Kidney (tissue), 14 donors: Measurements from ENCODE around the gene ABI1. TPM values are rescaled to one million over a fixed set of nuclear protein-coding genes. Genes with fewer than 3 reads are reported as not detected.
"Not testable (repeated sequence)": the region's sequence is repeated elsewhere in the genome, so short reads cannot be mapped to it uniquely, and the experiment has no call there.

Experiments
- DNase-seq, 5 donors: peaks; one replicate each; pipeline ENCODE4 v3.0.0-alpha.2; 2013 to 2020
- FAIRE-seq: peaks from 2 replicates; lab custom pipeline; 2012; peaks lifted over from hg19 to GRCh38; lab: Jason Lieb, UNC
- H3K27ac ChIP-seq, 2 donors: one replicate each; pipeline ENCODE4 v1.7.0; 2013; ENCODE audit warnings: low read depth in 2 of 2, low read length in 2 of 2, inconsistent platforms in 1 of 2
- H3K27me3 ChIP-seq: one replicate; pipeline ENCODE4 v1.7.1; 2013; ENCODE audit warnings: low read length, inconsistent platforms; ENCODE audit not compliant: control insufficient read depth, insufficient read depth
- H3K36me3 ChIP-seq, 3 donors: one replicate each; pipeline versions ENCODE4 v1.7.0 to v1.7.1; 2013; ENCODE audit warnings: low read length in 3 of 3, control low read depth in 1 of 3, inconsistent platforms in 1 of 3; ENCODE audit not compliant: insufficient read depth in 3 of 3, control insufficient read depth in 2 of 3
- H3K4me1 ChIP-seq, 3 donors: one replicate each; pipeline versions ENCODE4 v1.7.0 to v1.7.1; 2013; ENCODE audit warnings: low read length in 3 of 3, inconsistent platforms in 1 of 3, low read depth in 1 of 3; ENCODE audit not compliant: control insufficient read depth in 2 of 3, insufficient read depth in 2 of 3
- H3K4me3 ChIP-seq, 3 donors: one replicate each; pipeline versions ENCODE4 v1.7.0 to v1.8.1; 2013; ENCODE audit warnings: low read length in 3 of 3, control low read depth in 1 of 3, inconsistent platforms in 1 of 3
- H3K9ac ChIP-seq, 3 donors: one replicate each; pipeline versions ENCODE4 v1.7.0 to v1.7.1; 2013; ENCODE audit warnings: low read length in 3 of 3, control low read depth in 1 of 3, inconsistent platforms in 1 of 3
- H3K9me3 ChIP-seq, 3 donors: one replicate each; pipeline versions ENCODE4 v1.7.0 to v1.7.1; 2013; ENCODE audit warnings: low read length in 3 of 3, control low read depth in 1 of 3, inconsistent platforms in 1 of 3; ENCODE audit not compliant: control insufficient read depth in 2 of 3, insufficient read depth in 1 of 3
- CTCF ChIP-seq: IDR thresholded peaks from 3 replicates; pipeline ENCODE4 v1.5.1; 2012; ENCODE audit warnings: mild to moderate bottlenecking, moderate library complexity, borderline replicate concordance; ENCODE audit not compliant: insufficient read depth; ENCODE audit errors: extremely low read depth
- intact Hi-C: fragments of 100-400 bp; cut with DNase I; formaldehyde crosslinking; loops from one replicate; pipeline ENCODE4 v1.11.1; 2022
- polyA plus RNA-seq: library from polyadenylated mRNA; stranded (reverse); fragments of 350-450 nt; fragmentation: Illumina TruSeq; extraction: RNeasy Lipid Tissue Mini Kit (QIAGEN cat#74804); gene quantifications from one replicate; pipeline ENCODE4 v1.2.3, GENCODE V29; 2014; ENCODE audit warnings: low read depth, low replicate concordance; ENCODE audit not compliant: insufficient read depth
- total RNA-seq: library from RNA; stranded (reverse); fragmentation: NEBNext Ultra II Directional; extraction: Animal tissue kit (Norgen Biotek cat#: 25700); gene quantifications from one replicate; pipeline ENCODE4 v1.2.1, GENCODE V29; 2021
- donor health status: control.
- donor health status: control.
- donor health status: control.
- donor health status: control.
- donor health status: control.
- donor health status: DM: yes; HTN: yes; CAD: no.
- donor health status: Normal renal cell carcinoma (clear cell type).

ABI1 gene
- total and polyA plus RNA-seq, 2 donors from 2014 or later, result 25.7 to 54.1 TPM

- Histone ChIP-seq H3K9ac (no peak overlapping the region), H3K36me3 (no peaks in the 10 kb centered on the region), H3K27ac (no peak overlapping the region), H3K4me1 (peaks cover 0 to 4% (median 0%) of the 10 kb centered on the region in 3 donors), H3K27me3 (no peaks in the 10 kb centered on the region), H3K9me3 (peaks cover 0 to 6% (median 2%) of the 10 kb centered on the region in 3 donors), H3K4me3 (no peak overlapping the region)
- TF ChIP-seq CTCF, result no peak
- no peak for DNase-seq
- no peak for FAIRE-seq
- intact Hi-C loops, result no loop called here
These were observed 67.8 kb downstream of the ABI1 start for GRCh38 chr10:26792758-26793495.

- Histone ChIP-seq H3K27me3 (no peaks in the 10 kb centered on the region), H3K27ac (no peak overlapping the region), H3K9ac (no peak overlapping the region), H3K36me3 (no peaks in the 10 kb centered on the region), H3K4me1 (peaks cover 0 to 4% (median 0%) of the 10 kb centered on the region in 3 donors), H3K9me3 (peaks cover 0 to 5% (median 0%) of the 10 kb centered on the region in 3 donors), H3K4me3 (no peak overlapping the region)
- no peak for TF ChIP-seq CTCF
- DNase-seq, result no peak
- FAIRE-seq, result no peak
- intact Hi-C loops, result no loop called here
These were observed 70.3 kb downstream of the ABI1 start for GRCh38 chr10:26790221-26790995.

- FAIRE-seq, H3K9ac ChIP-seq, H3K36me3 ChIP-seq, intact Hi-C loops, H3K4me1 ChIP-seq, H3K4me3 ChIP-seq, H3K27ac ChIP-seq, H3K27me3 ChIP-seq, H3K9me3 ChIP-seq, DNase-seq: not testable (repeated sequence)
These were observed 71.0 kb downstream of the ABI1 start for GRCh38 chr10:26789779-26790178.

- intact Hi-C loops, result no loop called here
- peaks cover 0 to 2% (median 0%) of the 10 kb centered on the region in 3 donors for H3K4me1 ChIP-seq
- no peaks in the 10 kb centered on the region for H3K9me3 ChIP-seq
- no peak for TF ChIP-seq CTCF
- no peak overlapping the region for H3K9ac ChIP-seq
- no peak overlapping the region for H3K27ac ChIP-seq
- DNase-seq, result no peak
- no peaks in the 10 kb centered on the region for H3K27me3 ChIP-seq
- FAIRE-seq, result no peak
- H3K36me3 ChIP-seq, result no peaks in the 10 kb centered on the region
- no peak overlapping the region for H3K4me3 ChIP-seq
These were observed 73.4 kb downstream of the ABI1 start for GRCh38 chr10:26787362-26787761.
